Vagina (tissue), 2 donors: Measurements from ENCODE around the gene CNKSR2. TPM values are rescaled to one million over a fixed set of nuclear protein-coding genes. Genes with fewer than 3 reads are reported as not detected.

Experiments used
- DNase-seq, 2 donors: peaks; one replicate each; pipeline ENCODE4 v3.0.0-alpha.2; 2017; ENCODE audit errors: extremely low spot score in 2 of 2
- H3K27ac ChIP-seq: fragments of 200-600 bp; sonication (generic); one replicate; pipeline ENCODE4 v1.5.1; 2019
- H3K27me3 ChIP-seq: fragments of 200-600 bp; sonication (generic); one replicate; pipeline ENCODE4 v1.5.1; 2019
- H3K36me3 ChIP-seq, 2 donors: fragments of 200-600 bp; sonication (generic); one replicate each; pipeline ENCODE4 v1.5.1; 2017 to 2019
- H3K4me1 ChIP-seq: fragments of 200-600 bp; sonication (generic); one replicate; pipeline ENCODE4 v1.5.1; 2019
- H3K4me3 ChIP-seq, 2 donors: fragments of 200-600 bp; sonication (generic); 1 replicate in 1 of 2; 2 replicates in 1 of 2; pipeline ENCODE4 v1.5.1; 2016 to 2019
- H3K9me3 ChIP-seq: fragments of 200-600 bp; sonication (generic); one replicate; pipeline ENCODE4 v1.5.1; 2019
- CTCF ChIP-seq, 3 experiments: fragments of 450-650 bp in 2 of 3; fragments of 200-600 bp in 1 of 3; sonication (generic) in 1 of 3; IDR thresholded peaks; one replicate each; pipeline ENCODE4 v1.5.1; 2017 to 2019; ENCODE audit warnings: antibody characterized with exemption in 3 of 3, mild to moderate bottlenecking in 2 of 3, moderate library complexity in 2 of 3
- POLR2A ChIP-seq, 2 donors: fragments of 450-650 bp; IDR thresholded peaks; one replicate each; pipeline ENCODE4 v1.6.1; 2017; ENCODE audit warnings: antibody characterized with exemption in 2 of 2, mild to moderate bottlenecking in 2 of 2, moderate library complexity in 2 of 2
- POLR2AphosphoS5 ChIP-seq, 2 donors: sonication (generic); formaldehyde crosslinking; IDR thresholded peaks; one replicate each; pipeline ENCODE4 v1.9.0; 2017; ENCODE audit warnings: antibody characterized with exemption in 2 of 2, mild to moderate bottlenecking in 2 of 2, low read depth in 1 of 2; ENCODE audit not compliant: insufficient read depth in 1 of 2
- intact Hi-C: fragments of 100-400 bp; cut with DNase I; formaldehyde crosslinking; loops from one replicate; pipeline ENCODE4 v1.15.1; 2023
- total RNA-seq: library from RNA; depleted of rRNA; stranded (reverse); fragments of >200 nt; gene quantifications from one replicate; pipeline ENCODE4 v1.2.3, GENCODE V29; 2016

The CNKSR2 gene
- total RNA-seq, 1 donor from 2014 or later: 4.2 TPM

GRCh38 chrX:21412883-21413282 is 38.7 kb downstream of the CNKSR2 start:
- no peaks in the 10 kb centered on the region for H3K36me3 ChIP-seq
- no peak for DNase-seq

GRCh38 chrX:21427086-21427485 is 52.9 kb downstream of the CNKSR2 start:
- TF ChIP-seq CTCF (IDR thresholded peaks at IDR 0.05) (no peak), POLR2A (IDR thresholded peaks at IDR 0.05) (no peak), POLR2AphosphoS5 (IDR thresholded peaks at IDR 0.05; ENCODE audit: insufficient read depth in 1 of 2, low read depth in 1 of 2) (no peak)
- H3K27me3 ChIP-seq: no peaks in the 10 kb centered on the region
- H3K9me3 ChIP-seq: no peaks in the 10 kb centered on the region
- intact Hi-C loops: no loop called here
- DNase-seq: no peak
- no peaks in the 10 kb centered on the region for H3K4me1 ChIP-seq
- H3K36me3 ChIP-seq: no peaks in the 10 kb centered on the region
- H3K27ac ChIP-seq: no peak overlapping the region
- H3K4me3 ChIP-seq: no peak overlapping the region

More at GRCh38 chrX:21412883-21413282, 38.7 kb downstream of the CNKSR2 start:
- no peaks in the 10 kb centered on the region for H3K9me3 ChIP-seq
- intact Hi-C loops: no loop called here
- no peak overlapping the region for H3K27ac ChIP-seq
- no peaks in the 10 kb centered on the region for H3K4me1 ChIP-seq
- H3K27me3 ChIP-seq: no peaks in the 10 kb centered on the region
- no peak overlapping the region for H3K4me3 ChIP-seq
- TF ChIP-seq CTCF (IDR thresholded peaks at IDR 0.05): no peak
- no peak for TF ChIP-seq POLR2A (IDR thresholded peaks at IDR 0.05)
- no peak for TF ChIP-seq POLR2AphosphoS5 (IDR thresholded peaks at IDR 0.05; ENCODE audit: insufficient read depth in 1 of 2, low read depth in 1 of 2)

GRCh38 chrX:21437036-21437435 is 62.8 kb downstream of the CNKSR2 start:
- H3K27ac ChIP-seq: no peak overlapping the region
- DNase-seq: no peak
- H3K4me1 ChIP-seq: no peaks in the 10 kb centered on the region
- no peak overlapping the region for H3K4me3 ChIP-seq
- no peaks in the 10 kb centered on the region for H3K9me3 ChIP-seq
- intact Hi-C loops: no loop called here
- H3K27me3 ChIP-seq: no peaks in the 10 kb centered on the region
- TF ChIP-seq POLR2AphosphoS5 (IDR thresholded peaks at IDR 0.05; ENCODE audit: insufficient read depth in 1 of 2, low read depth in 1 of 2) (no peak), CTCF (IDR thresholded peaks at IDR 0.05) (no peak), POLR2A (IDR thresholded peaks at IDR 0.05) (no peak)
- no peaks in the 10 kb centered on the region for H3K36me3 ChIP-seq

GRCh38 chrX:21438792-21439191 is 64.6 kb downstream of the CNKSR2 start:
- no peak for DNase-seq
- H3K4me1 ChIP-seq: no peaks in the 10 kb centered on the region
- TF ChIP-seq POLR2AphosphoS5 (IDR thresholded peaks at IDR 0.05; ENCODE audit: insufficient read depth in 1 of 2, low read depth in 1 of 2) (no peak), POLR2A (IDR thresholded peaks at IDR 0.05) (no peak), CTCF (IDR thresholded peaks at IDR 0.05) (no peak)
- no peaks in the 10 kb centered on the region for H3K9me3 ChIP-seq
- no peaks in the 10 kb centered on the region for H3K27me3 ChIP-seq
- H3K36me3 ChIP-seq: no peaks in the 10 kb centered on the region
- intact Hi-C loops: no loop called here
- H3K27ac ChIP-seq: no peak overlapping the region
- H3K4me3 ChIP-seq: no peak overlapping the region

- Histone ChIP-seq H3K9me3 (no peaks in the 10 kb centered on the region), H3K27me3 (no peaks in the 10 kb centered on the region), H3K27ac (no peak overlapping the region), H3K4me3 (no peak overlapping the region), H3K36me3 (no peaks in the 10 kb centered on the region), H3K4me1 (no peaks in the 10 kb centered on the region)
- TF ChIP-seq CTCF (IDR thresholded peaks at IDR 0.05): no peak
- no peak for TF ChIP-seq POLR2AphosphoS5 (IDR thresholded peaks at IDR 0.05; ENCODE audit: insufficient read depth in 1 of 2, low read depth in 1 of 2)
- no peak for TF ChIP-seq POLR2A (IDR thresholded peaks at IDR 0.05)
- intact Hi-C loops: no loop called here
- DNase-seq: no peak
Observed at GRCh38 chrX:21440911-21441310, 66.7 kb downstream of the CNKSR2 start.
